Suppressor macrophage treated with lipopolysaccharide for 1 hour (primary cell): ENCODE results near the gene TENT4A.
A peak's percentile ranks its signal among the peaks of the same experiment; 100 is the strongest.

Source experiments
- DNase-seq, 3 donors: peaks; one replicate each; pipeline ENCODE4 v3.0.0-alpha.2; 2020 to 2022

The TENT4A gene

DNA sequence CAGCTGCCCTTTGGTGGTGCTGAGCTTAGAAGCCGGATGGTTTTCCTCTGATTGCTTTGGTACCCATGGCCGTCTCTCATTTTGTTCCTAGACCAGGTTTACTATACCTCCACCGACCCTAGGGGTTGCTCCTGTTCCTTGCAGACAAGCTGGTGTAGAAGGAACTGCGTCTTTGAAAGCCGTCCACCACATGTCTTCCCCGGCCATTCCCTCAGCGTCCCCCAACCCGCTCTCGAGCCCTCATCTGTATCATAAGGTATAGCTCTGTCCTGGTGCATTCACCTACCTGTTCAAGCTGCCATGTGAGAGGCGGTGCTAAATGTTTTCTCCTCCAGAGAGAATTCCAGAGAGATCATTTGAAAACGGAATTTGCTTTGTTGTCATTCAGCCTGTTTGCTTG is 39.5 kb downstream of the TENT4A start:
- no peak for DNase-seq

DNA sequence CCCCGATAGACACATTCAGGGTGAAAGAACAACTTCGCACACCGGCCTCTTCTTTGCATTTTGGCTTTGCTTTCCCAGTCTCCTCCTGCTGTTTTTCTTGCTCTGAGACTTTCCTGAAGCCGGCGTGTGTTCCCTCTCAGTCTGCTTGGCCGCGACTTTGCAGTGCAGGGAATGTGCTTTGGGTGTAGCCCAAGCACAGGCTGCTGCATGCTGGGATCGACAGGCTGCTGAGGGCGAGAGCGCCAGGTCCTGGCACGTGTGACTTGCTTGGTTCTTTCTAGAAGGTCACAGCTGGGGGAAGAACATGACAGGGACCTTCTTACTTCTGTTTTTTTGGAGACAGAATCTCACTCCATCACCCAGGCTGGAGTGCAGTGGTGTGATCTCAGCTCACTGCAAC is 40.6 kb downstream of the TENT4A start:
- no peak for DNase-seq

DNA sequence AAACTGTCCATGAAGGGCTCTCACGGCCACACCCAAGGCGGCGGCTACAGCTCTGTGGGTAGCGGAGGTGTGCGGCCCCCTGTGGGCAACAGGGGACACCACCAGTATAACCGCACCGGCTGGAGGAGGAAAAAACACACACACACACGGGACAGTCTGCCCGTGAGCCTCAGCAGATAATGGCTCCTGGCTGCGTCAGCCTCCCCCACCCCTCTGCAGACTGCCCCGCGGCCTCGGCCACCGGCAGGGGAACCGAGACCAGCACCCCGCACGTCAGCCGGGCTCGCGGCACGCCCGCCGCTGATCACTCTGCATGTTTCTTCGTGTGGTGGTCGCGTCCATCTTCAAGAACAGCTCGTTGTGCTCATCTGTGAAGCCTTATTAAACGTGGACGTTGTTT is 41.5 kb downstream of the TENT4A start:
- no peak for DNase-seq

DNA sequence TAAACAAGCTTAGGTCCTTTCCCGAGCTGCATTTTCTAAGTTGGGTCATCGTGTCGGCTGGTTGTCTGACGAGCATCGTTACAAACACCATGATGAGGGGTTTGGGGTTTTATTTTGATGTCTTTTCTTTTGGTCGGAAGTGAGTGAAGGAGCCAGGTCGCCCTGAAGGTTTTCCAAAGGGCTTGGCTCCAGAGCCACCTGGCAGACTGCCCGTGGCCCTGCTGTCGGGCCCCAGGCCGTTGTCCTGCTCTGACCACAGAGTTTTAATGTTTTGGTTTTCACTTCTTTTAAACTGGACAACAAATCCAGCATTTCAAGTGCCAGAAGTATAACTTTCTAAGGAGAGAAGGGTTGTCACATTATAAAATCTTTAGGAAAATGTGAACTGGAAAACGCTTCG is 42.3 kb downstream of the TENT4A start:
- no peak for DNase-seq

DNA sequence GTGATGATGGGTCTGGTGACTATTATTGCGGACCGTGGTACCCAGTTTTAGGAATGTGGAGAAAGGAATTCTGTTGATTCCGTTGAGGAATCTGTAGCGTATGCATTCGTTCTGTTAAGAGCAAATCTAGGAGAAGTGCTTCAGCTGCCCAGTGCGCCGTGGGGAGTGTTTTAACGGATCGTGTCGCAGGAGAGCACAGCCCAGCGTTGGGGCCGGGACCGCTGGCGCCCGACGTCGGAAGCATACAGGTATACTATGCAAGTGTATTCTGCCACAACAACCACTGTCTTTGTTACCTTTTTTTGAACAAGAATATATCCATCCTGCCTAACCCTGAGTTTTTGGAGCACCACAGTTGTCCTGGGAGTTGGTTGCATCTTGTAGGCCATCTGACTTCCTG is 42.7 kb downstream of the TENT4A start:
- no peak for DNase-seq

DNA sequence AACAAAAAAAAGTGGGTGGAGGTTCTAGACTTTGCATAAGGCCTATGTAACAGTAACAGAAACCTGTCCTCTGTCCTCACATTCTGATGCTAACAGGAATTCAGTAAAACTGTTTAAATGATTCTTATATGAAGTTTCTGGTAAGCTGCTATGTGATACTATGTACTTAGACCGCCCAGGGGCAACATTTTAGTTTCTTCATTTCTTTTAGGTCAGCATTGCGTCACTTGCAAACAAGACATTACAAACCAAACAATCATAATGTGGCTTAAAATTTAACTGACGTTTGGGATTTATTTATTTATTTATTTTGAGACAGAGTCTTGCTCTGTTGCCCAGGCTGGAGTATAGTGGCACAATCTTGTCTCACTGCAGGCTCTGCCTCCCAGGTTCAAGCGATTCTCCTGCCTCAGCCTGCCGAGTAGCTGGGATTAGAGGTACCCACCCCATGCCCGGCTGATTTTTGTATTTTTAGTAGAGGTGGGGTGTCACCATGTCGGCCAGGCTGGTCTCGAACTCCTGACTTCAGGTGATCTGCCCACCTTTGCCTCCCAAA is 44.3 kb downstream of the TENT4A start:
- no peak for DNase-seq

DNA sequence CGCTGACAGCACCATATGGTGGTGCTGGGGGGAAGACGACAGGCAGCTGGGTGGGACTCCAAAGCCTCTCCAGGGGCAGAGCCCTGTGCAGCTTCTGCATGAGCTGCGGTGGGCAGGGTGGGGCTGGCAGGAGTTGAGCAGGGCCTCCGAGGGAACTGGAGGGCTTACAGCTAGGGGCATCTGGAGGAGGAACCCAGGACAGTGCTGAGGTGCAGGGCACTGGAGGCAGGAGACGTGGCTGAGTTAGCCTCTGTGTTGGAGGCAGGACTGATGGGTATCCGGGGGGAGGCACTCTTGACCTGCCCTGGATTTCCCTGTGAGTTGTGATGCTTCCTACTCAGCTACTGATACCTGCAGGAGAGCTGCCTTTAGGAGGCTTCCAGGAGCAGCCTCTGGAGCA is 45.0 kb downstream of the TENT4A start:
- no peak for DNase-seq

DNA sequence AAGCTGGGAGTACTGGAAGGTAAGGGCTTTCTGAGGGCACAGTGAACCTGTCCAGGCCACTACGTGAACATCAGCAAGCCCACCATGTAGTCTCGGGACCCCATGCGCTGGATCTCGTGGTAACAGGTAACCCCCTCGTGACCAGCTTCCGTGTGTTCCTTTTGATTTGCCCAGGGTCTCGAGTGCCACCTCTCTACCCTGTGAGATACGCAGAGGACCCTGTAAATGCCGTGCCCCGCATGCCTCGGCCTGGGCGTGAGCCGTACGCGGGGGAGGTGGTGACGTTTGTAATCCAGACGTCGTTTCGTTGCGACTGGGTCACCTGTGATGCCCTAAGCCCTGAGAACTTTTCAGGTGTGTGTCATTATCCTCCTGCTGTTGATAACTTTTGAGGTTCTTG is 45.5 kb downstream of the TENT4A start:
- DNase-seq = no peak

DNA sequence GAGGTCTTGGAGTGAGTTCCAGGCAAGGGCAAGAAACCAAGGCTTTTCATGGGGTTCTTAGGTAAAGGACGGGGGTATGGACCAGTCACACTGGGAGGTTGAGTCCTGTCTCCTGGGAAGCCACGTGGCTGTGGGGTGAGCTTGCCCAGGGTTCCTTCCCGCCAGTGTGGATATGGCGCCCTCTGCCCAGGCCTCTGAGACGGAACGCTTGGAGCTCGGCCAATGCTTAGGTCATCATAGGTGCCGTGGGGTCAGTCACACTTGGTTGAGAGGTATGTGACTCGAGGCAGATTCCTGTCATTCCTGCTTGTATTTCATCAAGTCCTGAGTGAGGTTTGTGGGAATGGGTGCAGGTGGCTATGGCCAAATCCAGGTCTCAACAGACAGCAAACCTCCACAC is 46.2 kb downstream of the TENT4A start:
- no peak for DNase-seq

DNA sequence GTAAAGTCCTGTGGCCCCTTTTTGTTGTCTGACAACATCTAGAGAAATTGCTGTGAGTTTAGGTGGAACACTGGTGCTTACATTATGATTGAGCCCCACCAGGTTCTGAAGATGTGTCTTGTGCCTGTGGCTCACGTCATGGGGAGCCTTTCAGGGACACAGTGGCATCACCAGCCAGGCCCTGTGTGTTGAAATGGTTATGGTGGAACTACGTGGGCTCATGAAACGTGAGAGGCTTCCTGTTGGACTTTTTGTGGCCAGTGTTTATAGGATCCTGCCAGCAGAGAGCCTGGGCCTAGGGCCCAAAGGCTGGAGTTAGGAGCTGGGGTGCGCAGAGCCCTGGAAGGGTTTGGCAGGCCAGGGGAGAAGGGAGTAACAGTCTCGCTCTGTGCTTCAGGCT is 46.8 kb downstream of the TENT4A start:
- DNase-seq = peak; percentile 59 to 64 (median 62)

DNA sequence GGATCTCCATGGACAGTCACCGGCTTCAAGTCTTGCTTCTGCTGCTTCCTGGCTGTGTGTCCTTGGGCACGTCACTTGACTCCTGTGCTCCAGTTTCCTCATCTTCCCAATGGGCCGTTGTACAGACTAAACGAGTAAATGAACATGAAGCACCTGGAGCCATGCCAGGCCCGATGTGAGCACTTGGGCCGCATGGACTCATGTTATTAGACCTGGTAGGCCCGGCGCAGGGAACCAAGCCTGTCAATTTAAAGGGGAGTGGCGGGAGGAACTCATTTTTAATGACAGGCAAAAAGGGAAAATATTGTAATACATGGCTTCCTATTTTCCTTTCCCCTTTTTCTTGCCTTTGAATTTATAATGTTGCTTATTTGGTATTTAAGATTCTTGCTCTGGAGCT is 47.5 kb downstream of the TENT4A start:
- DNase-seq = peak; percentile 49 to 58 (median 50)

DNA sequence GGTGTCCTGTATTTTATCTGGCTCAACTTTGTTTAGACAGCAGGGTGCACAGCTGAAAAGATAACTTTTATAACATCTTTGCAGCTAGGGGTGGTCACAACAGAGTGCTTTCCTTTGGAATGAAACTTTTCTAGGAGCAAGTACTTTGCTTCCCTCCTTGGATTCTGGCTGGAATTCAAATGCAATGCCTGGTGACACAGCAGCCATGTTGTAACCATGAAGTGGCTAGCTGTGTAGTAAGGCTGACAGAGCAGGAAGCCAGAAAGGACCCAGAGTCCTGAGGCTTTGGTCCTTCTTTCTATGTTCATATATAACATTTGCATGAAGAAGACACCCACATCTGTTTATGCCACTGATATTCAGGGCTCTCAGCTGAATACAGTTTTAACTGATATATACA is 48.1 kb downstream of the TENT4A start:
- DNase-seq = no peak

DNA sequence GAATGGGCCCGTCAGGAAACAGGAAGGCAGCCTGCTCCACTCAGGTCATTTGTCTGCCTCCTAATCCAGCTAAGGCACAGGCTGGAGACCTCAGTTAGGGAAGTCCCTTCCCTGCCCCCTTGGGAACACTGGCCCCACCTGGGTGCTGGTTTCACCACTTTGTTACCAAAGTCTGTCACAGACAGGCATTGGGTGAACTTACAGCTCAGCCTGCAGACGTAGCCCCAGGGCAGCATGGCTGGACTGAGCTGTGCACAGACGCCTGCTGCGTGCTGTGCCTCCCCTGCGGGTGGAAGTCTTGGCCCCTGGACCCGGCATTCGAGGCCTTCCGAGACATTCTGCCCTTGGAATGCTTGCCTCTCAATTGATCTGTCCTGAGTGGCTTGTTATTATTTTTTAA is 48.9 kb downstream of the TENT4A start:
- no peak for DNase-seq

DNA sequence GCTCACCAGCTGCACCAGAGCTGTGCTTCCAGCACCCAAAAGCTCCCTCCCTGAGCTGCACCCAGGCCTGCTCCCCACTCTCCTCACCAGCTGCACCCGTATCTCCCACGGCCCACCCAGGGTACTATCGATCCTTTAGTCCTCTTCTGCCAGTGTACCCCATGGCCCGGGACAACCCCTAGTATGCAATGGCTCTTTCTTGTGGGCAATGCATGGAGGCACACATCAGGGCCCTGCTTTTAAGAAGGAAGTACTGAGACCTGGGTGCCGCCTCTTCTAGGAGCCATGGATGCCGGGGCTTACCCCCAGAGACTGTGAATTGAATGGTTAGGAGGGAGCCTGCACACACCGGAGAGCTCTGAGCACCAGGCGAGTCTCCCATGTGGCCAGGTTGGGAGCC is 49.5 kb downstream of the TENT4A start:
- no peak for DNase-seq

DNA sequence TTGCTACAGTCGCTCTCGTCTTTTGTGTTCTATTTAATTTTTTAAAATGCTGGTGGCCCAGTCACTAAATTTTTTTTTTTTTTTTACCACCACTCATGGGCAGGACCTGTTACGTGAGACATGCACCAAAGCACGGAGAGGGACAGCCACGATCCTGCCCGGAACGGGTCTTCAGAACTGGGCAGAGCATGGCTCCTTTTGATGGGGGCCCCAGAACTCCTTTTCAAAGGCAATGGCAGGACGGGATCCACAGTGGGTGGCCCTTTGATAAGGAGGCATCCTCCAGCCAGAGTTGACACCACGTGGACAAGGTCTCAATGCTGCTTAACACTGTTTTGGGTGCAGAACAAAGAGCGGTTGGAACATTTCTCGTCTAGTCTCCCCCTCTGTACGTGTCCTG is 50.0 kb downstream of the TENT4A start:
- DNase-seq = no peak

DNA sequence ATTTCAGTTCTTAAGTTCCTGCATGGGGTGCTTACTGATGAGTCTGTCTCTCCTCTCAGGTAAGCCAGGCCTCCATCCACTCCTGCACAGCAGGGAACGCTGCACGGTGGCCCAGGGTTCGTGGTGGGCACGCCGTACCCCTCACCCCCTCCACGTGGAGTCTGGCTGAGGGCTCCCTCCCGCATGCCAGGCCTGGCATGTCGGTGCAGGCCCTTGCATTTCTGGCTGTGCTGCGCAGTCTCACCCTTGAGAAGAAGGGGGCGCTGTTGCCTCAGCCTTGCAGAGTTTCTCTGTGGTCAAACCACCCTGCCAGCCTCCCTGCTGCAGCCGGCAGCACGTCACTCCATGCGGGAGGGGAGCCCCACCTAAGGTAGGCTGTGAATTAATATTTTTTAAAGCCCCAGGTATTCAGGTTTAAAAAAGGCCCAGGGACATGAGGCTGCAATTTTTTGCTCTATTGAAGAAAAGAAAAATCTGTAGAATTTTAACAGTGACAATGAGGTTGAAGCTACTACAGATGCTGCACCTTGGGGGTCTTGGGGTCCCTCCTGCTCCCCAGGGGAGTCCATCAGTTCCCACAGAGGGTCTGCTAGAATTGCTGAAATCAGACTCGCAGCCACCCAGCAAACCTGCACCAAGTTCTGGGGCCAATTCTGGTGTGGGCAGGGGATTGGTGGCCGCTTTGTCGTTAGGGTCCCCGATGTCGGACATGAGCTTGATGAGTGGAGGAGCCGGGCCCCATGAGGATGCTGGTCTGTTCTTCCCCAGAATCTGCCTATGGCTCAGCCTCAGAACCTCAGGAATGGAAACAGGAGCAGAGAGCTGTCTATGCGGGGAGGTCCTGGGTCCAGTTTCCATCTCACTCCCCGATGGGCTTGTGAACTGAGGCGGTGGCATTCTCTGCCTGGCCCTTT is 52.6 kb downstream of the TENT4A start:
- peak; percentile 86 to 92 (median 91) for DNase-seq

DNA sequence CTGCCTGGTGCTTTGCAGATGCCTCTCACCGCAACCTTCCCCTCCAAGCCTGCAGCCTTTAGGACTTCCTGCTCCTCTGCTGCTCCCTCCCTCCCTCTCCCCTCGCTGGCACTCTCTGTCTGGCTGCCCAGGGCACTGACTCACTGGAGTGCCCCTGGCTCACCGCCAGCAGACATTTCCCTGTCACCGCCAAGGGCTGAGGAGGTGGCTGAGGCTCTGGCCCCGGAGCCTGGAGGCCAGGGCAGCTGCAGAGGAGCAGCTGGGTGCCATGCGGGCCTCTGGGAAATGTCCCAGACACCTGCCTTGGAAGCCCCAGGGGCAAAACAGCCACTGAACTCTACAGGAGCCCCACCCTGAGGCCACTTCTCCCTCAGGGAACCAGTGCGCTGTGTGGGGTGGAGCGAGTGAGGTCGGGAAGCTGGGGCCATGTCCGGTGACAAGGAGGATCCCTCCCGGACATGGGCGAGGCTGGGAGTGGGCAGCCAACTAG is 53.4 kb downstream of the TENT4A start:
- peak; percentile 97 to 98 (median 98) for DNase-seq

DNA sequence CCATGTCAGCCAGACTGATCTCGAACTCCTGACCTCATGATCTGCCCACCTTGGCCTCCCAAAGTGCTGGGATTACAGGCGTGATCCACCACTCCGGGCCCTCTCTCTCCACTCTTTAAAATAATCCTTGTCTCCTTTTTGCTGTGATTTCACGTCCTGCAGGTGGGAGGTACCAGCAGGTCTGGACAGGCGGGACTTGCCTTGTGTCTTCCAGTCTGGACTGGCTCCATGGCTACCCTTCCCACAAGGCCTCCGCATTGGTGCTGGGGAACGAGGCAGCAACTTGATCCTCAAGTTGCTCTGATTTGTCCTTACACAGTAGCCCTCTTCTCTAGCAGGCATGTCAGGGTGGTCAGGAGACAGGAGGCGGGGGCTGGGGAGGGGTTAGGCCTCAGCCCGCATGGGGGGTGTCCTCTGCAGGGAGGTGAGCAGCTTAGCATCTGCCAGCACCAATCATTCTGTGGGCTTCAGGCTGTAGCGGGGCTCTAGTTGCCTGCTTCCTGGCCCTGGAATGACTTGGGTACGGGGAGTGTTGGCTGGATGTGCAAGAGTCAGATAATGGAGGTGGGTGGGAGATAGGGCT is 54.3 kb downstream of the TENT4A start:
- no peak for DNase-seq

DNA sequence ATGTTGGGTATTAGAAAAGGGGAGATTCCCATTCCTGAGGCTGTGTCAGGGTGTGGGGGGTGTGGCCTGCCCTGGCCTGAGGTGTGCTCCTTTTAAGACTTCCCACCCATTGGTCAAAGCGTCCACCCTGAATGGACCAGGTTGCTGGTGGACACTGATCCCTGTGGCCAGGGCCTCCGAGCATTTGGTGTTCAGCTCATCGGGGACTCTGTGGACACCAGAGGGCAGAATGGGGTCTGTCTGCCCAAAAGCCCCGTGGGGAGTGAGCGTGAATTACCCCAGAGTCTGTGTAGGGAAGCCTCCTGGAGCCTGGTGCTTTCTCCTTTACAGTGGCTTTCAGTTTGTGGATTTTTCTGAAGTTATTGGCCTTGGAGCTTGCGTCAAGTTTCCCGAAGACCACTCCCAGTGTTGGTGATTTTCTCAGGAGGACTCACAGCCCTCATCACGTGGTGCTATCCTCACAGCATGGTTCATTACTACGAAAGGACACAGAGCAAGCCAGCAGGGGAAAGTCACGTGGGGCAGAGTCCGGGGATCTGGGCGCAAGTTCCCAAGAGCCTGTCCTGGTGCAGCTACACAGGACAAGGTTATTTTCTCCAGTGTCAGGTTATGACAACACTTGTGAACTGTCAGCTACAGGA is 55.5 kb downstream of the TENT4A start:
- DNase-seq = no peak

DNA sequence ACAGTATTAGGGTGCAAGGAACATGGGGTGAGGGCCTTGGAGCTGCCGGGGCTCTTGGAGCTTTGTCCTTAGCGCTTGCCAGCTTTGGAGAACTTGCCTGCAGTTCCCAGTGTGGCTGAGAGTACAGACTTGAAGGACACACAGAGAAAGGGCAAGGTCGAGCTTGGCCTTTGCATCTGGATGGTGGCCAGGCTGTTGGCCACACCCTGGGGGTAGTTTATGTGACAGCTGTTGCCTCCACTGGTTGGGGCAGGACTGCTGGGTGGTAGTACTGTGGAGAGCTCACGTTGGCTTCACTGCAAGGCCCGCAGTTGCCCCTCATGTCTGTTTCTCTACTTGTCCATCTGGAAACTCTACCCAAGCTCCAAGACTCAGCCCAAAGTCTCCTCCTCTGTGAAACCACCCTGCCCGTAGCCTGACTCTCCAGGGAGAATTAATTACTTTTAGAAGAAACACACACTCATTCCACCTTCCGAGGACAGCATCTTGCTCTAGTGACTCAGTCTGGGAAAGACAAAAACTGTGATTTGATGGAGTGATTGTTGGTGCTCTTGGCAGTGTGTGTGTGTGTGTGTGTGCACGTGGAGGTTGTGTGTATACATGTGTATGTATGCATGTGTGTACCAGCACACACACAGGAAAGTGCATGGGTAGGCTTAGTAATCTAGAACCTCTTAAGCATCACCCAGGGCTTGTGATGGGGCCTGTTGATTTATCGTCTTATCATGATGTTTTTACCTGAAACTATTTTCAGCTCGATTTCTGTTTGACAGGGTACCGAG is 57.8 kb downstream of the TENT4A start:
- no peak for DNase-seq

DNA sequence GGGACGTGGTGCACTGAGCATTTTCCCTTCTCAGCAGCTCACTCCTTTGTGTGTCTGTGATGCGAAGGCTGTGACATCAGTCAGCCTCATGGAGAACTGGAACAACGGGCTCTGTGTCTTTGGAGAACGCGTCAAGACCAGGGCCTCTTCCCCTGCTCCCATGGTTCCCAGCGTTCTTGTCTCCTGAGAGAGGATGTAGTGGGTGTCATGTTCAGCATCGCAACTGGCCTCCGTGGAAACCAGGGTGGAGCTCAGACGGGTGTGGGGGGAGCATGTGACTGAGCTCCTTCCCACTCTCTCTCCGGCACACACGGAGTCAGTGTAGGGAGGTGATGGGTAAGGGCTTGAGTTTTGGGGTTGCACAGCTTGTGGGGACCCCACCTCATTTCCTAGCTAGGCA is 59.7 kb downstream of the TENT4A start:
- DNase-seq = peak in 2 of 3 donors; percentile 21 to 47

DNA sequence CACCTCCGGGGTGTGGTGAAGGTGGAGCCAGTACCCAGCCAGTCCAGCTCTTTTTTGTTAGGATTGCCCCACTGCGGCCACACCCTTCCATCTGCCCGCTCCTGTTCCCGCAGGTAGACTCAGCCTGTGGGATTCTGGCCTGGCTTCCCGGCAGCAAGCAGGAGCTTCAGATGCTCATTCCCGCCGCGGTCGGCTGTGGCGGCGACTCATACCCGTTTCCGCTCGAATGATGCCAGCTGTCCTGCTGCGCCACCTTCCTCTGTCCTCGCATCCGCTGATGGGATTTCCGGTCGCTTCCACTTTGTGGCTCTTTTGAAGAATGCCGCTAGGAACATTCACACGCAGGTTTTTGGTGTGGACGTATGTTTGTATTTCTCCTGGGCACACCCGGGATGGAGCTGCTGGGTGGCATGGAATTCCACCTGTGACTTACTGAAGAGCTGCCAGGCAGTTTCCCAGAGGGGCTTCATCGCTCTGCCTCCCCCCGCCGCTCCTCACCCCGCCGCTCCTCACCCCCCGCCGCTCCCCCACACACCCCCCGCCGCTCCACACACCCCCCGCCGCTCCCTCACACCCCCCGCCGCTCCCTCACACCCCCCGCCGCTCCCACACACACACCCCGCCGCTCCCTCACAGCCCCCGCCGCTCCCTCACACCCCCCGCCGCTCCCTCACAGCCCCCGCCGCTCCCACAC is 60.3 kb downstream of the TENT4A start:
- DNase-seq = peak in 1 of 3 donors; percentile 32
